Activated effector memory CD4-positive, alpha-beta T cell treated with Interleukin-2 at 50 U/mL for 16 hours (primary cell): Measurements from ENCODE around the gene COPS8.

Experiments
- DNase-seq: peaks from one replicate; pipeline ENCODE4 v3.0.0-alpha.2; 2020

COPS8 gene

GRCh38 chr2:237134321-237135230 is 48.9 kb downstream of the COPS8 start:
- no peak for DNase-seq

- DNase-seq = no peak
Measured at GRCh38 chr2:237136824-237137223, 51.1 kb downstream of the COPS8 start.

GRCh38 chr2:237137626-237138323 is 52.1 kb downstream of the COPS8 start:
- no peak for DNase-seq

GRCh38 chr2:237139123-237139675 is 53.5 kb downstream of the COPS8 start:
- no peak for DNase-seq

DNA sequence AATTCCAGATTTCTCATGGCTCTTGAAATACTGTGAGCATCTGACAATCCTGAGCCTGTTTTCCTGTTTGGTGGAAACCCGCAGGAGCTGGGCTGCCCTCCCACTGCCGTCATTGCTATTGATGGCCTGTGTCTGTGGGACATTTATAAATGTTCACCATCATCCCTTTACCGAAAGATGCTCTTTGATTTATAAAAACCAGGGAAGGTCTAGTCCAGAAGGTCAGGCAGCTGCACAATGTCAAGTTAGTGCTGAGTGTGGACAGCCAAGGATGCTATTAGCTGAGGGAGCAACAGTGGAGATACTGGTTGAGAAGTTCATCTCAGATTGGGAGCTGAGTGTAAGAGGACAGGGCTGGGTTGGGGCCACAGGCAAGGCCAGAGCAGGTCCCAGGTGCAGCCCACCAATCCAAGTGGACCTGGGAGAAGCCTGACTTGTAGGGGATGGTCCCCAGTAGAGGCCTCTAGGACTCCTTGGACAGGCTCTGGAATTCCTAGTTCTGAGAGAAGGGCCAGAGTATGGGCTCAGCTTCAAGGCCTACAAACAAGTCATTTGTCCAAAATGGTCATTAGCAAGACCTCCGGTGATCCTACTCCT is 55.1 kb downstream of the COPS8 start:
- DNase-seq = no peak

DNA sequence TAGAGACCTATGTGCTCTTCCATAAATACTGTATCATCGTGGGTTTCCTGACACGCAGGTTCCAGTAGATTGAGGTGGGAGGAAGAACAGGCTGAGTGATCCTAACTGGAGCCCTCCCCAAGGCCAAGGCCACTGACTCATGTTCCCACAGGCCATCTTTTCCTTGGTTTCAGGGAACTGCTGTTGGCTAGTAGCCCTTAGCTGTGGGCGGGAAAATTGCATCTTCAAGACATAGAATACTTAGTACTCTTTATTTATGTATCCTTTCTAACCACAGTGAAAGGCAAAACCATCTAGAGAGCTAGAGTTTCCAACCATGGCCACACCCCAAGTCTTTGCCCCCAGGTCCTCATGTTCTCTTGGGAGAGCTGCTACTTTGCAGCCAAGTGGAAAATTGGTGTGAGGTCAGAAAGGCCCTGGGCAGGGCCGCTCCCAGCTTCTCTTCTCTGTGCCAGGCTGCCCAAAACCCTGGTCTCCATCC is 55.9 kb downstream of the COPS8 start:
- no peak for DNase-seq

DNA sequence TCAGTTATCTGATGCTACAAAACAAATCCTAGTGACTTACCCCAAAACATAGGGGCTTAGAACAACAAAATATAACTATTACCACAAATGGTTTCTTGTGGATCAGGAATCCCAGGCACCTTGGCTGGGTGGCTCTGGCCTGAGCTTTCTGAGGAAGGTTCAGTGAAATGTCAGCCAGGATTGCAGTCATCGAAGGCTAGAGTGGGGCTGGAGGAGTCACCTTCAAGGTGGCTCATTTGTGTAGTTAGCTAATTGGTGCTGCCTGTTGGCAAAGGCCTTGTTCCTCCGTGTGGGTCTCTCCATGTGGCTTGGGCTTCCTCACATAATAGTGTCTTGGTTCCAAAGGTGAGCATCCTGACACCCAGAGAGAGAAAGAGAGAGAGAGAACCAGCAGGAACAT is 57.4 kb downstream of the COPS8 start:
- DNase-seq = no peak

DNA sequence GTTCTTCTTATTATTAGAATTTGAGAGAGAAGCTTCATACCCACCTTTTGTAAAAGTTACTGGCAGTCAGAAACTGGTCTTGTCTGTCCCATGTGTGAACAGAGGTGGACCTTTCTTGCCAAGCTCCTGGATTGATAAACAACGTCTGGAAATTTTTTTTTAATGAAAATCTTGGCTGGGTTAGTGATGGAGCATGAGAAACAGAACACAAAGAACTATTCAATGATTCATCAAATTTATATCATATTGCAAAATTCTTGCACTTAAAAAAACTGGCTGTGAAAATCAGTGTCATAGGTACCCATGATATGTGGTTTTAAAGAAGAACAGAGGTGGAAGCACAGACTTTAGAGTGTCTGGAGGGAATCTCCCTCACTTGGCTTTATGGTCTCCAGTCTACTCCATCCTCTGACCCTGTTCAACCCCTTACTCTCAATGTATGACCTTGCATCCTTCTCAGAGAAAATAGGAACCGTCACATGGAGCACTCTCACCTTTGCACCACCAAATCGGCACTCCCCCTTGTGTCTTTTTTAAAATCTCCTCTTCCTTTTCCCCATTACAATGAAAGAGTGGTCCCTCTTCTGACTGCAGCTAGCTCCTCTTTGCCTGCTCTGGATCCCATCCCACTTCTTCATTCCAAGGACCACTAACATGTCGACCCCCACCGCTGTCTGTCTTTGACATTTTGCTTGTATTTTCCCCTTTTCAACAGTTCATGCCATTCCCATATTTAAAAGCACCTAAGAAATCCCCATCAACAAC is 58.2 kb downstream of the COPS8 start:
- no peak for DNase-seq

DNA sequence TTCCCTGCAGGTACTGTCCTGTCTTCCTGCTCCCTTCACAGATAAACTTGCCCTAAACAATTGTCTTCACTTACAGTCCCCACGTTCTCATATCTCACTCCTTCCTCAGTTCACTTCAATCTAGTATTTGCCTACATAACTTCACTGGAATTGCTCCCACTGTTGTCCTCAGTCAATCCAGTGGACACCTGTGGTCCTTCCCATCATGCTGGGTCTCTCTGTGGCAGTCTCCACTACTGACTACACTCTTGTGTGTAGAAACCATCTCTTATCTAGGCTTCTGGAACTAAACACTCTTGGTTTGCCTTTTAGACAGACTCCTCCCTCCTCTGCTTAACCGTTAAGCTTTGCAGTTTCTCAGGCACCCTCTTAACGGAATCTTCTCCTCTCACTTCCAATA is 58.8 kb downstream of the COPS8 start:
- DNase-seq = no peak

DNA sequence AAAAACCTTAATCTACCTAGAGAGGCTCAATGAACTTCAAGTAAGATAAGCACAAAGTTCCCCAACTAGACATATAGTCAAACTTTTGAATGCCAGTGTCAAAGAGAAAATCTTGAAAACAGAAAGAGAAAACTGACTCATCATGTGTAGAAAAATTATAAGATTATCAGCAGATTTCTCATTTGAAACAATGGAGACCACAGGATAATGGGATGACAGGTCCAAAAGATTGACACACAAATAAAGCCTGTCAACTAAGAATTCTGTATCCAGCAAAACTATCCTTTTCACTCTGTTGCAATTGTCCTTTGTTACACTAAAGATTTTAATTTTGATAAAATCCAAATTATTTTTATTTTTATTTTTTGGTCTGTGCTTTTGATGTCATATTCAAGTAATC is 61.6 kb downstream of the COPS8 start:
- DNase-seq = no peak

DNA sequence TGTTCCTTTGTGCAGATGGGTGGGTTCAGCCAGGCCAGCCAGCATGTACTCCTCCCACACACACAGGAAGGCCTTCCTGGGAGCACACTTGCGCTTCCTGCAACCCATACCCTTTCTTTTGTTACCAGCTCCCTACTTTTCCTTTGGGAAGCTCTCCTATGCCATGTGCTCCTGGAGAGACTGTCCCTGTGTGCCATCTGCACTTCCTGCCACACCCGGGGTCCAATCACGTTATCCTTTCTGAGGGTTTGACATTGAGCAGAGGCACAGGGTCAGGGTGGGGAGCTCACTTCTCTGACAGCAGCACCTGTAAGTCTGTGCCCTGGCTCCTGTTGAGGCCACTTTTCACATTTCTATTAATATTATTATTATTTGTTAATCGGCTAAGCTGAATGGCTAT is 62.9 kb downstream of the COPS8 start:
- no peak for DNase-seq

DNA sequence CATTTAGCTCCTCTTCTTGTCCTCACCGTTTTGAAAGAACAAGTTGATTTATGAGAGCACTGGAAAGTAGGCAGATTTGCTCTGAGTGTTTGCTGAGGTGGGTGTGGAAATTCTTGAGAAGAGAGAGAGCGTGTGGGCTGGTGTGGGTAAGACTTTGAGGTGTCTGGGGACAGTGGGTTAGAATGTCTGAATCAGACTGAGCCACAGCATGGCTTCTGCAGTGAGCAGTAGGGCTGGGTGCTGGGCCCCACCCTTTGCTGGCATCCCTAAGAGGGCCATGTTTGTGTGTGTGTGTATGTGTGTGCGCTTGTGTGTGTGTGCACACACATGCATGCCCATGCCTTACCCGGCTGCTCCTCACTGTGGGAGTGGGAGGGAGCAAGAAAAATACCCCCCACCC is 63.7 kb downstream of the COPS8 start:
- DNase-seq = no peak
